CD4-positive, alpha-beta T cell treated with Interleukin-2 at 100 ng/mL for 4 hours (primary cell): ENCODE results near the gene CDH16.
A peak's percentile ranks its signal among the peaks of the same experiment; 100 is the strongest.

Experiments used
- DNase-seq: peaks from one replicate; pipeline ENCODE4 v3.0.0-alpha.2; 2020; ENCODE audit warnings: low spot score

The CDH16 gene

GRCh38 chr16:66894948-66895688 lies 23.6 kb downstream of the CDH16 start:
- peak; percentile 67 for DNase-seq

- no peak for DNase-seq
Measured at GRCh38 chr16:66894055-66894454, 24.6 kb downstream of the CDH16 start.

DNA sequence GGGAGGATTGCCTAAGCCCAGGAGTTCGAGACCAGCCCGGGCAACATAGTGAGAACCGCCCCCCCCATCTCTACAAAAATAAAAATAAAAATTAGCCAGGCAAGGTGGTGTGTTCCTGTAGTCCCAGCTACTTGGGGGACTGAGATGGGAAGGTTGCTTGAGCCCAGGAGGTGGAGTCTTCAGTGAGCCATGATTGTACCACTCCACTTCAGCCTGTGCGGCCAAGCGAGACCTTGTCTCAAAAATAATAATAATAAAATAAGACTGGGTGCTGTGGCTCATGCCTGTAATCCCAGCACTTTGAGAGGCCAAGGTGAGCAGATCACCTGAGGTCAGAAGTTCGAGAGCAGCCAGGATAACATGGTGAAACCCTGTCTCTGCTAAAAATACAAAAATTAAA lies 26.9 kb downstream of the CDH16 start:
- no peak for DNase-seq

GRCh38 chr16:66891360-66891759 lies 27.3 kb downstream of the CDH16 start:
- no peak for DNase-seq

- no peak for DNase-seq
Measured at GRCh38 chr16:66890799-66891198, 27.9 kb downstream of the CDH16 start.

- no peak for DNase-seq
Measured at GRCh38 chr16:66889622-66890021, 29.1 kb downstream of the CDH16 start.

GRCh38 chr16:66888647-66889615 lies 29.8 kb downstream of the CDH16 start:
- DNase-seq = no peak

DNA sequence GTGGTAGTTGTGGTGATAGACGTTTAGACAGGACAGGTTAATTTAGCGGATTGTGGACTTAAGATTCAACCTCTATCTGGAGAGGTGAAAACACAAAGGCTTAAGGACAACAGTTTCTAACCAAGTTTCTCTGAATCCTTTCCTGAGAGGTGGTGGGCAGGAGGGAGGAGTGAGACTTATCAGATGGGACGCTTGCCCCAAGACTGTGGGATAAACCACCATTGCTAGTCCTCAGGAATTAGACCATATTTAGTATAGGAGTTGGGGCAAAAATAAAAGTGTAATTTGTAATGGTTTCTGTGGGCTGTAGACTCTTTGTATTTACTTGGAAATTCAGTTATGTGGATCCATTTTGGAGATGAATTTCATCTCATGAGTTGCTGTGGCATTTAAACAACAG lies 31.8 kb downstream of the CDH16 start:
- no peak for DNase-seq

DNA sequence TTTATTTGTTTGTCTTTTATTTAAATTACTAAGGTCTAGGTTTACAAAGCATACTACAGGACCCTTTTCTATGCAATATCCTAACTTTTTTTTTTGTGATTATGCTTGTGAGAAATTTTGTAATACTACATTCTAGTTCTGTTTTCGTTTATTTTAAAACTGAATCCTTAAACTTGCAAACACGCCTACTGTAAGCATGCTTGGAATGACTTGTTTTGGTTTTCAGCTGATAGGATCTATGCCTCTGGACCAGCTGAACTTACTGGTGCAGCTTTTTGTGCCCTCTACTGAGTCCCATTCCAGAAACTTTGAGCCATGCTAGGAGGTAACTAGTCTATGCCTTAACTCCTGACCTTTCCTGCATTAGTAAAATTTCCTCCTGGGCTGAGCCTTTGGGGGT lies 32.4 kb downstream of the CDH16 start:
- no peak for DNase-seq

GRCh38 chr16:66885491-66885890 lies 33.2 kb downstream of the CDH16 start:
- no peak for DNase-seq

- no peak for DNase-seq
Measured at GRCh38 chr16:66882702-66883101, 36.0 kb downstream of the CDH16 start.

GRCh38 chr16:66881964-66882508 lies 36.6 kb downstream of the CDH16 start:
- no peak for DNase-seq

DNA sequence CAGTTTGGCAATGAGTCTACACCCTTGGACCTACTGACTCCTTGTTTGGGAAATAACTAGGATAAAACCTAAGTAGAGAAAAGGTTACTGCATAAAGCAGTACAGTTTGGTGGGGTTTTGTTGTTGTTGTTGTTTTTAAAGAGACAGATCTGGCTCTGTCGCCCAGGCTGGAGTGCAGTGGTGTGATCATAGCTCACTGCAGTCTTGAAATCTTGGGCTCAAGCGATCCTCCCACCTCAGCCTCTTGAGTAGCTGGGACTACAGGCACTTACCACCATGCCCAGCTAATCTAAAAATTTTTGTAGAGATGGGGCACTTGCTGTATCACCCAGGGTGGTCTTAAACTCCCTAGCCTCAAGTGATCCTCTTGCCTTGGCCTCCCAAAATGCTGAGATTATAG lies 37.1 kb downstream of the CDH16 start:
- no peak for DNase-seq

DNA sequence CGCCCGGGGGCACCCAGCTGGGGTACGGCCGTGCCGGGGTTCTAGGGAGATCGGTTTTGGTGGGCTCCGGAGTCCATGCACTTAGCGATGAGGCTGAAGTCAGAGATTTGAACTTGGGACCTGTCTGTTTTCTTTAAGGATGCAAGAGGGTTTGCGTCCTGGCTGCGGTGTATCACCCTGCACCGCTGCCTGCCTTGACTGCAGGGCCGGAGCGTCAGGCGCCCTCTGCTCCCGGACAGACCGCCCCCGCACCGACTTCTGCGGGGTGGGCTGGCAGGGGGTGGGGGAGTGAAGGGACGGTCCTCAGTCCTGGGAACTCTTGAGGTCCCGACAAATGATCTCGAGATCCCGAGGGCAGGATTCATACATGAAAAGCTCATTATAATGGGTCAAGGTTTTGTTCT lies 37.7 kb downstream of the CDH16 start:
- no peak for DNase-seq

- DNase-seq = peak; percentile 94
Measured at GRCh38 chr16:66880288-66881013, 38.2 kb downstream of the CDH16 start, which contains the start of gene PDP2. TSS of gene PDP2 (plus strand) at chr16:66880515. CDS start at chr16:66884285, 3,770 bp downstream.

DNA sequence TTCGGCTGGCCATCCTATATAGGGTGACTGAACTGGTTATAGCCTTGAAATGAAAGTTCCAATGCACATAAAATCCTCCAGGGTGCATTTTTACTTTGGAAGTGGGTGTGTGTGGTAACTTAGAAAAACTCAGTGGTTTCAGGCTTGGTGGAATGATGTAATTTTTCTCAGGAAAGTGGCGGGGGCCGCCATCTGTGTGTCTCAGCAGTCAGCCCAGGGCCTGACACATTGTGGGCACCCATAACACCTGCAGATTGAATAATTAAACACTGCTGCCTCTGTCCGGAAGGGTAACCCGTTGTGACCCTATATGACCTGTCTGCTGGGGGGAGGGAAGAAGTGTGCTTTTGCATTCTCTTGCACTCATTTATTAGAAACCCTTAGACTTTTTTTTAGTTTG lies 40.6 kb downstream of the CDH16 start:
- DNase-seq = peak; percentile 44

DNA sequence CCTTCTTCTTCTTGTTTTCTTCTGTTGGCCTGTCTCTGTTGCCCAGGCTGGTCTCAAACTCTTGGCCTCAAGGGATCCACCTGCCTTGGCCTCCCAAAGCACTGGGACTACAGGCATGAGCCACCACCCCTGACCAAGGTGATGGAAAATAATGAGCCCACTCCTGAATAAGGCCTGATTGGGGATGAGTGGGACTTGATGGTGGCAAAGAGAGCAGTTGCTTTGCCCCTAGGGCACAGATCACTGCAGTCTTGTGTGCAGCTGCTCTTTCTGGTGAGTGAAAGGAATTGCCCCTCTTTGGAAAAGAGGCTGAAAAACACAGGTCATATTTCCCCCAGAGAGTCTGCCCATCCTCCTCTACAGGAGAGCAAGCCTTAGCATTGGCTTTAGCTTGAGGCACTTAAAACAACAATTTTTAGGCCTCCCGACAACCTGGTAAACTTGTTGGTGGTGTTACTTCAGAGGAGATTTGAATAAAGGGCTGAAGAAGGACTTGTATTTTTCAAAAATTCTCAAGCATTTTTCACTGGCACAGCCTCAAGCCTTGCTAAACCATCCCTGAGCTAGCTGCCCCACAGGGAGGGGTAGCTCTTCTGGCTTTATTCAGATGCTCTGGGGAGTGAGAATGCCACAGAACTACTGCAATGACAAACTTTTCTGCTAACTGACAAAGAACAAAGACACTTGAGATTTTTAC lies 44.5 kb downstream of the CDH16 start:
- no peak for DNase-seq

DNA sequence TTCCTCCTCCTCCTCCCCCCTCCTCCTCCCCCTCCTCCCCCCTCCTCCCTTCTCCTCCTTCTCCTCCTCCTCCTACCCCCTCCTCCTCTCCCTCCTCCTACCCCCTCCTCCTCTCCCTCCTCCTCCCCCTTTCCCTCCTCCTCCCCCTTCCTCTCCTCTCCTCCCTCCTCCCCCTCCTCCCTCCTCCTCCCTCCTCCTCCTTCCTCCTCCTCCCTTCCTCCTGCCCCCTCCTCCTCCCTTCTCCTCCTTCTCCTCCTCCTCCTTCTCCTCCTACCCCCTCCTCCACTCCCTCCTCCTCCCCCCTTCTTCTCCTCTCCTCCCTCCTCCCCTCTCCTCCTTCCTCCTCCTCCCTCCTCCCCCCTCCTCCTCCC lies 45.0 kb downstream of the CDH16 start:
- no peak for DNase-seq

DNA sequence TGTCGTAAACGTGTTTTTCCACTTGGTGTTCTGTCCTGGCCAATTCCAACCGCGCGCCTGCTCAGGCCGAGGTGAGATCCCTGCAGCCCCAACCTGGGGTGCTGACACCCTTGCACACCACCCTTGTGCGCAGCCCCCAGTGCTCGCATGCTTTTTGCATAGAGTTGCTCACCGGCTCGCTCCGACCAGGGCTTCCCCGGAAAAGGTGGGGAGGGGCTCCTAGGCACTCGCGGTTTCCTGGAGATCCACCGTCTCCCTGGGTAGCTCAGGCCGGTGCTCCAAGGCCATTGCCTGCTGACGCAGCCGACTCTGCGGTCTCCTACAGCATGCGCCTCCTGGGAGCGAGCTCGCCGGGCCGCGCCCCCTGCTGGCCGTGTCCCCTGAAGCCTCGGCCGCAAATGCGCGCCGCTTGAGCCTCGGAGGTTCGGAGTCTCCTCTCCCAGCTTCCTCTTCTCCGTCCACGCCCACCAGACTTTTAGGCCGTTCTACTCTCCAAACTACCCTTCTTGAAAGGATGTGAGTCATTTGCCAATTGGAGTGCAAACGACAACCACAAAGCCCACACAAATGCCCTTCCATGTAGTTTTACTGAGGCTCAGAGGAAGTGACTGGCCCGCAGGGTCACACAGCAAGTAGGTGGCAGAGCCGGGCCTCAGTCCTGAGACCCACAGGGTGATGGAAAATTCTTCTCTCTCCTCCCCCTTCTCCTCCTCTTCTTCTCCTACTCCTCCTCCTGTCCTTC lies 45.6 kb downstream of the CDH16 start:
- peak; percentile 94 for DNase-seq

DNA sequence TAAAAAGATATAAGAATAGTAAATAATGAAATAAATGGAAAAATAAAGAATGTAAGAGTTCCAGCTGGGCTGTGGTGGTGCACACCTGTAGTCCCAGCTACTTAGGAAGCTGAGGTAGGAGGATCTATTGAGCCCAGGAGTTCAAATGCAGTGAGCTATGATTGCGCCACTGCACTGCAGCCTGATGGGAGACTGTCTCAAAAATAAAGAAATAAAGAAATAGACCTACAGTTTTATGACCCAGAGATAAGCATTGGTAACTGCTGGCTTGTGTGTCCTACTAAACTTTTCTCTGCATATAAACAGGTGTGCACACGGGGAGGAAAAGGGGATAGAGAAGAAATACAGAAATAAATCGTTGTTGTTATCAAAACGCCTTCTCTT lies 46.1 kb downstream of the CDH16 start:
- no peak for DNase-seq

GRCh38 chr16:66871840-66872239 lies 46.8 kb downstream of the CDH16 start:
- no peak for DNase-seq
